ENCODE measurements around the gene EML6. TPM values are rescaled to one million over a fixed set of nuclear protein-coding genes. Genes with fewer than 3 reads are reported as not detected.

EML6 gene
- polyA plus RNA-seq, 4 donors, result 0.54 to 6.3 (median 1.1) TPM

DNA sequence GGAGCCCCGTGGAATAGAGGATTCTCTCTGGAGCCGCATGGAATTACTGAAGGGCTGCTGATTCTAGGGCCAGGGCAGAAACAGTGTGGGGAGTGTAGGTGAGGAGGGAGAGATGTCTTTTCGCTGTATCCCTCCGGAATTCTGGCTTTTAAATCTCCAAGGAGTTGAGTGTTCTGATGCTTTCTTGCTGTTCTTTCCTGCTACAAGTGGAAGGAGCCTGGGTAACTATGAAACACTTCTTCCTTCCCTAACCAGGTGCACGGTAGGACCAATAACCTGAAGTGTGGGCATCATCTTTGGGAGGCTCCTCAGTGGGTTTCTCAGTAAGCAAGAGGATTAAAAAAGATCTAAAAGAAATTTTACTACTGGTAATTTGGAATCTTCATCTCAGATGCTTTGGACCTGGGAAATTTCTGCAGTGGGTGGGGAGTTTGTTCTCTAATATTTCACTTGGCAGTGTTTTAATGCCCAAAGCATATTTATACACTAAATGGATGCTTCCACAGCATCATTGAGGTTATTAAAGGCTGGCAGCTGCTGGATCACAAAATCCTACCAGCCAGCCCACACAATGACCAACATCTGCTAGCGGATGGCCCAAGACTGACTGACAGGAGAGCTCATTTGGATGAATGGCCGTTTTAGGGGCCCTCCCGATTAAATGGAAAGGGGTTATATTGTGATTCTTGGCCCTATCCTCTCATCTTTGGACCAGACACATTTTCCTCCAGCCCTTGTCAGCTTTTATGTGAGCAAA is 2.1 kb downstream of the EML6 start:
- FAIRE-seq (no peak), DNase-seq (no peak)
- Histone ChIP-seq H3K27me3 (ENCODE audit: control insufficient read depth in 3 of 3, insufficient read depth in 3 of 3, low read length in 3 of 3) (peaks cover 0 to 25% (median 3%) of the 10 kb centered on the region in 3 donors), H3K27ac (ENCODE audit: low read depth in 1 of 3, low read length in 2 of 3) (no peak overlapping the region), H3K9me3 (ENCODE audit: control insufficient read depth in 2 of 2, insufficient read depth in 1 of 2, low read depth in 1 of 2, low read length in 1 of 2) (no peaks in the 10 kb centered on the region), H3K4me3 (ENCODE audit: low read depth in 1 of 3, low read length in 3 of 3) (peak overlapping the region in 1 of 3 donors; percentile 23), H3K36me3 (ENCODE audit: control insufficient read depth in 3 of 3, insufficient read depth in 2 of 3, low read depth in 1 of 3, low read length in 3 of 3) (no peaks in the 10 kb centered on the region), H3K4me1 (ENCODE audit: control insufficient read depth in 3 of 3, insufficient read depth in 2 of 3, low read depth in 1 of 3, low read length in 2 of 3) (peaks cover 0 to 14% (median 0%) of the 10 kb centered on the region in 3 donors)
- WGBS, 3 donors, result 40 to 57% (median 51%) methylated on average over 8 of the region's 8 CpGs

GRCh38 chr2:54726431-54726830 is 3.0 kb downstream of the EML6 start:
- FAIRE-seq (no peak), DNase-seq (no peak)
- peaks cover 0 to 25% (median 3%) of the 10 kb centered on the region in 3 donors for H3K27me3 ChIP-seq (ENCODE audit: control insufficient read depth in 3 of 3, insufficient read depth in 3 of 3, low read length in 3 of 3)
- peaks cover 0 to 14% (median 0%) of the 10 kb centered on the region in 3 donors for H3K4me1 ChIP-seq (ENCODE audit: control insufficient read depth in 3 of 3, insufficient read depth in 2 of 3, low read depth in 1 of 3, low read length in 2 of 3)
- 81 to 90% (median 84%) methylated on average over 1 of the region's 1 CpG for WGBS, 3 donors
- H3K9me3 ChIP-seq (ENCODE audit: control insufficient read depth in 2 of 2, insufficient read depth in 1 of 2, low read depth in 1 of 2, low read length in 1 of 2), result no peaks in the 10 kb centered on the region
- H3K27ac ChIP-seq (ENCODE audit: low read depth in 1 of 3, low read length in 2 of 3), result no peak overlapping the region
- H3K36me3 ChIP-seq (ENCODE audit: control insufficient read depth in 3 of 3, insufficient read depth in 2 of 3, low read depth in 1 of 3, low read length in 3 of 3), result no peaks in the 10 kb centered on the region
- H3K4me3 ChIP-seq (ENCODE audit: low read depth in 1 of 3, low read length in 3 of 3), result no peak overlapping the region

GRCh38 chr2:54726940-54727339 is 3.5 kb downstream of the EML6 start:
- H3K9me3 ChIP-seq (ENCODE audit: control insufficient read depth in 2 of 2, insufficient read depth in 1 of 2, low read depth in 1 of 2, low read length in 1 of 2), result no peaks in the 10 kb centered on the region
- H3K36me3 ChIP-seq (ENCODE audit: control insufficient read depth in 3 of 3, insufficient read depth in 2 of 3, low read depth in 1 of 3, low read length in 3 of 3), result no peaks in the 10 kb centered on the region
- H3K4me3 ChIP-seq (ENCODE audit: low read depth in 1 of 3, low read length in 3 of 3), result no peak overlapping the region
- no peak overlapping the region for H3K27ac ChIP-seq (ENCODE audit: low read depth in 1 of 3, low read length in 2 of 3)
- 69 to 78% (median 71%) methylated on average over 2 of the region's 2 CpGs for WGBS, 3 donors
- peaks cover 0 to 25% (median 3%) of the 10 kb centered on the region in 3 donors for H3K27me3 ChIP-seq (ENCODE audit: control insufficient read depth in 3 of 3, insufficient read depth in 3 of 3, low read length in 3 of 3)
- H3K4me1 ChIP-seq (ENCODE audit: control insufficient read depth in 3 of 3, insufficient read depth in 2 of 3, low read depth in 1 of 3, low read length in 2 of 3), result peaks cover 0 to 14% (median 0%) of the 10 kb centered on the region in 3 donors
- FAIRE-seq, result no peak
- DNase-seq, result no peak

- no peaks in the 10 kb centered on the region for H3K9me3 ChIP-seq (ENCODE audit: control insufficient read depth in 2 of 2, insufficient read depth in 1 of 2, low read depth in 1 of 2, low read length in 1 of 2)
- H3K4me1 ChIP-seq (ENCODE audit: control insufficient read depth in 3 of 3, insufficient read depth in 2 of 3, low read depth in 1 of 3, low read length in 2 of 3), result peaks cover 0 to 9% (median 0%) of the 10 kb centered on the region in 3 donors
- no peak for FAIRE-seq
- 60 to 72% (median 70%) methylated on average over 4 of the region's 4 CpGs for WGBS, 3 donors
- H3K27ac ChIP-seq (ENCODE audit: low read depth in 1 of 3, low read length in 2 of 3), result no peak overlapping the region
- H3K27me3 ChIP-seq (ENCODE audit: control insufficient read depth in 3 of 3, insufficient read depth in 3 of 3, low read length in 3 of 3), result peaks cover 0 to 25% (median 3%) of the 10 kb centered on the region in 3 donors
- H3K36me3 ChIP-seq (ENCODE audit: control insufficient read depth in 3 of 3, insufficient read depth in 2 of 3, low read depth in 1 of 3, low read length in 3 of 3), result no peaks in the 10 kb centered on the region
- DNase-seq, result peak; percentile 34 to 44
- no peak overlapping the region for H3K4me3 ChIP-seq (ENCODE audit: low read depth in 1 of 3, low read length in 3 of 3)
These were observed 5.2 kb downstream of the EML6 start for GRCh38 chr2:54728669-54729120.

DNA sequence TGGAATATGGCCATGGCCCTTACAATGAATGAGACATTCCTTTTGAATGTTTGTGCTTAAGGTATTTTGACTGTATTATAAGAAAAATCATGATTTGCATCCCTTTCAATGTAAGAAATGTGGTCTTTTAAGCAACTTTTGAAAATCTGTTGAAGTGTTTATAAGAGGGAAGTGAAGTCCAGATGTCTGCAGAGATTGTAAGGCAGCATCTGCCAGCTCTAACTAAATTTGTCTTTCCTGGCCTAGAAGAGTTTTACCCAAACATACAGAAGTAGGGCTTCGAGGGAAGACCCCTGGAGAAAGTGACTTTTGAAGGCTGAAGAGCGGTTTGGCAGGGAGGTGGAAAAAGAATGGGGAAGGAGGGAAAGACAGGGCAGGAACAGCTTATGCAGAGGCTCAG is 12.2 kb downstream of the EML6 start:
- Histone ChIP-seq H3K9me3 (ENCODE audit: control insufficient read depth in 2 of 2, insufficient read depth in 1 of 2, low read depth in 1 of 2, low read length in 1 of 2) (no peaks in the 10 kb centered on the region), H3K27me3 (ENCODE audit: control insufficient read depth in 3 of 3, insufficient read depth in 3 of 3, low read length in 3 of 3) (no peaks in the 10 kb centered on the region), H3K4me3 (ENCODE audit: low read depth in 1 of 3, low read length in 3 of 3) (no peak overlapping the region), H3K36me3 (ENCODE audit: control insufficient read depth in 3 of 3, insufficient read depth in 2 of 3, low read depth in 1 of 3, low read length in 3 of 3) (no peaks in the 10 kb centered on the region), H3K4me1 (ENCODE audit: control insufficient read depth in 3 of 3, insufficient read depth in 2 of 3, low read depth in 1 of 3, low read length in 2 of 3) (peaks cover 0 to 6% (median 0%) of the 10 kb centered on the region in 3 donors), H3K27ac (ENCODE audit: low read depth in 1 of 3, low read length in 2 of 3) (no peak overlapping the region)
- WGBS, 3 donors, result 51 to 61% (median 56%) methylated on average over 2 of the region's 2 CpGs
- FAIRE-seq (no peak), DNase-seq (no peak)

GRCh38 chr2:54738281-54738680 is 14.8 kb downstream of the EML6 start:
- Histone ChIP-seq H3K27ac (ENCODE audit: low read depth in 1 of 3, low read length in 2 of 3) (no peak overlapping the region), H3K36me3 (ENCODE audit: control insufficient read depth in 3 of 3, insufficient read depth in 2 of 3, low read depth in 1 of 3, low read length in 3 of 3) (no peaks in the 10 kb centered on the region), H3K4me1 (ENCODE audit: control insufficient read depth in 3 of 3, insufficient read depth in 2 of 3, low read depth in 1 of 3, low read length in 2 of 3) (peaks cover 0 to 6% (median 0%) of the 10 kb centered on the region in 3 donors), H3K4me3 (ENCODE audit: low read depth in 1 of 3, low read length in 3 of 3) (no peak overlapping the region), H3K9me3 (ENCODE audit: control insufficient read depth in 2 of 2, insufficient read depth in 1 of 2, low read depth in 1 of 2, low read length in 1 of 2) (no peaks in the 10 kb centered on the region), H3K27me3 (ENCODE audit: control insufficient read depth in 3 of 3, insufficient read depth in 3 of 3, low read length in 3 of 3) (no peaks in the 10 kb centered on the region)
- DNase-seq, result no peak
- FAIRE-seq, result no peak

DNA sequence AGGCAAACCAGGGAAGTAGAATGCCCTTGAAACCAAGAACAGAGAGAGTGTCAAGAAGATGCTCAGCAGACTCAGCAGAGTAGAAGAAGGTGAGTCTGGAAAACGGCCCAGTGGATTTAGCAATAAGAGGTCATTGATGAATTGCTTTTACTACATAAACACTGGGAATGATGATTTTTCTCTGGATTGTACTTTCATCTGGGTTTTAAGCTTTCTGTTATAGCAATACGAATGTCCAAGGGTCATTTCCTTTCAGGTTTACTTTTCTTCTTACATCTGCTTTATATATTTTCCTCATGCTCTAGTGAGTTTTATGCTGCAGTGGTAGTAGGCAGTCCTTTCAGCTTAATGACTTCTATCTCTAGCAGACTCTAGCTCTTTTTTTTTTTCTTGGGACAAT is 16.9 kb downstream of the EML6 start:
- Histone ChIP-seq H3K27me3 (ENCODE audit: control insufficient read depth in 3 of 3, insufficient read depth in 3 of 3, low read length in 3 of 3) (no peaks in the 10 kb centered on the region), H3K36me3 (ENCODE audit: control insufficient read depth in 3 of 3, insufficient read depth in 2 of 3, low read depth in 1 of 3, low read length in 3 of 3) (no peaks in the 10 kb centered on the region), H3K4me3 (ENCODE audit: low read depth in 1 of 3, low read length in 3 of 3) (no peak overlapping the region), H3K27ac (ENCODE audit: low read depth in 1 of 3, low read length in 2 of 3) (no peak overlapping the region), H3K4me1 (ENCODE audit: control insufficient read depth in 3 of 3, insufficient read depth in 2 of 3, low read depth in 1 of 3, low read length in 2 of 3) (peaks cover 0 to 6% (median 0%) of the 10 kb centered on the region in 3 donors), H3K9me3 (ENCODE audit: control insufficient read depth in 2 of 2, insufficient read depth in 1 of 2, low read depth in 1 of 2, low read length in 1 of 2) (no peaks in the 10 kb centered on the region)
- peak in 1 of 2 donors; percentile 36 for DNase-seq
- whole genome bisulfite sequencing, 3 donors, result 35 to 56% (median 45%) methylated on average over 2 of the region's 2 CpGs
- no peak for FAIRE-seq

DNA sequence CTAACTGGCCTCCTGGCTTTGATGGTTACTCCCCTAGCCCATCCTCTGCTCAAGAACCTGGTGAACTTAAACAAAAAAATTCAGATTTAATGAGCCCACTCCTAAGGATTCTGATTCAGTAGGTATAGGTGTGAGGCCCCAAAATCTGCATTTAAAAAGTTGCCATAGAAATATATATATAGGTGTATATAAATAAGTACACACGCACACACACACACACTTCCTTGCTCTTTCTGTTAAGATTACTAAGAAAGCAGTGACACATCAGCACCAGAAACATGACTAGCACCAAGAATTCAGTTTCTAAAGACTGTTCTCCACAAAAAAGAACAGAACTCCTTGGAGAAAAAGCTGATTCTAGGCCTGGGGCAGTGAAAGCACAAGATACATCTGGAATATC is 17.8 kb downstream of the EML6 start:
- Histone ChIP-seq H3K27ac (ENCODE audit: low read depth in 1 of 3, low read length in 2 of 3) (no peak overlapping the region), H3K27me3 (ENCODE audit: control insufficient read depth in 3 of 3, insufficient read depth in 3 of 3, low read length in 3 of 3) (no peaks in the 10 kb centered on the region), H3K36me3 (ENCODE audit: control insufficient read depth in 3 of 3, insufficient read depth in 2 of 3, low read depth in 1 of 3, low read length in 3 of 3) (no peaks in the 10 kb centered on the region), H3K4me3 (ENCODE audit: low read depth in 1 of 3, low read length in 3 of 3) (no peak overlapping the region), H3K9me3 (ENCODE audit: control insufficient read depth in 2 of 2, insufficient read depth in 1 of 2, low read depth in 1 of 2, low read length in 1 of 2) (no peaks in the 10 kb centered on the region), H3K4me1 (ENCODE audit: control insufficient read depth in 3 of 3, insufficient read depth in 2 of 3, low read depth in 1 of 3, low read length in 2 of 3) (peaks cover 0 to 6% (median 0%) of the 10 kb centered on the region in 3 donors)
- WGBS, 3 donors, result 36 to 83% (median 55%) methylated on average over 1 of the region's 1 CpG
- DNase-seq (no peak), FAIRE-seq (no peak)

All from small intestine (tissue), 7 donors.